ENCODE measurements around the gene SP2. TPM values are rescaled to one million over a fixed set of nuclear protein-coding genes. Genes with fewer than 3 reads are reported as not detected.
"Not testable (repeated sequence)": the region's sequence is repeated elsewhere in the genome, so short reads cannot be mapped to it uniquely, and the experiment has no call there.

Gene SP2
- total RNA-seq, 3 donors from 2014 or later, result 21.7 to 24.2 (median 21.7) TPM

DNA sequence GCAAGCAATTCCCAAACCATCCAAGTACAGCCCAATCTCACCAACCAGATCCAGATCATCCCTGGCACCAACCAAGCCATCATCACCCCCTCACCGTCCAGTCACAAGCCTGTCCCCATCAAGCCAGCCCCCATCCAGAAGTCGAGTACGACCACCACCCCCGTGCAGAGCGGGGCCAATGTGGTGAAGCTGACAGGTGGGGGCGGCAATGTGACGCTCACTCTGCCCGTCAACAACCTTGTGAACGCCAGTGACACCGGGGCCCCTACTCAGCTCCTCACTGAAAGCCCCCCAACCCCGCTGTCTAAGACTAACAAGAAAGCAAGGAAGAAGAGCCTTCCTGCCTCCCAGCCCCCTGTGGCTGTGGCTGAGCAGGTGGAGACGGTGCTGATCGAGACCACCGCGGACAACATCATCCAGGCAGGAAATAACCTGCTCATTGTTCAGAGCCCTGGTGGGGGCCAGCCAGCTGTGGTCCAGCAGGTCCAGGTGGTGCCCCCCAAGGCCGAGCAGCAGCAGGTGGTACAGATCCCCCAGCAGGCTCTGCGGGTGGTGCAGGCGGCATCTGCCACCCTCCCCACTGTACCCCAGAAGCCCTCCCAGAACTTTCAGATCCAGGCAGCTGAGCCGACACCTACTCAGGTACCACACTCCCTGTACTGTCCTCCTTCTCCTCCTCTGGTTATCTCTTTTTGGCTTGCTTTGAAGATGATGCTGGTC is 20.6 kb downstream of the SP2 start:
- no peak for ATAC-seq
- intact Hi-C loops (cut with DNase I, micrococcal nuclease), result no loop called here
- TF ChIP-seq, protein P1, sequence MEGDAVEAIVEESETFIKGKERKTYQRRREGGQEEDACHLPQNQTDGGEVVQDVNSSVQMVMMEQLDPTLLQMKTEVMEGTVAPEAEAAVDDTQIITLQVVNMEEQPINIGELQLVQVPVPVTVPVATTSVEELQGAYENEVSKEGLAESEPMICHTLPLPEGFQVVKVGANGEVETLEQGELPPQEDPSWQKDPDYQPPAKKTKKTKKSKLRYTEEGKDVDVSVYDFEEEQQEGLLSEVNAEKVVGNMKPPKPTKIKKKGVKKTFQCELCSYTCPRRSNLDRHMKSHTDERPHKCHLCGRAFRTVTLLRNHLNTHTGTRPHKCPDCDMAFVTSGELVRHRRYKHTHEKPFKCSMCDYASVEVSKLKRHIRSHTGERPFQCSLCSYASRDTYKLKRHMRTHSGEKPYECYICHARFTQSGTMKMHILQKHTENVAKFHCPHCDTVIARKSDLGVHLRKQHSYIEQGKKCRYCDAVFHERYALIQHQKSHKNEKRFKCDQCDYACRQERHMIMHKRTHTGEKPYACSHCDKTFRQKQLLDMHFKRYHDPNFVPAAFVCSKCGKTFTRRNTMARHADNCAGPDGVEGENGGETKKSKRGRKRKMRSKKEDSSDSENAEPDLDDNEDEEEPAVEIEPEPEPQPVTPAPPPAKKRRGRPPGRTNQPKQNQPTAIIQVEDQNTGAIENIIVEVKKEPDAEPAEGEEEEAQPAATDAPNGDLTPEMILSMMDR (IDR thresholded peaks at IDR 0.05), result no peak

DNA sequence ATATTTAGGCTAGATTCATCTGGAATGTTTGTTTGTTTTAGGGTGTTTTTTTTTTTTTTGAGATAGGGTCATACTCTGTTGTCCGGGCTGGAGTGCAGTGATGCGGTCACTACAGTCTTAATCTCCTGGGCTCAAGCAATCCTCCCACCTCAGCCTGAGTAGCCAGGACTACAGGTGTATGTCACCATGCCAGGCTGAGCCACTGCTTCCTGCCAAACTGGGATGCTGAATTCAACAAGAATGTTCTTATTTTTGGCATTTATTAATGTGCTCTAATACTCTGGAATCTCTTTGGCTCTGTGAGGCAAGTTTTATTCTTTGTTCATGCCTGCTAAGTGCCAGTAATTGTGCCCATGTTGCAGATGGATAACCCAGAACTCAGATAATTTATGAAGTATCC is 21.5 kb downstream of the SP2 start:
- TF ChIP-seq, protein P1 (IDR thresholded peaks at IDR 0.05), result no peak
- ATAC-seq (no peak), DNase-seq (no peak)
- Histone ChIP-seq H3K4me1 (ENCODE audit: low read depth) (no peaks in the 10 kb centered on the region), H3K36me3 (ENCODE audit: low read depth) (no peaks in the 10 kb centered on the region), H3K4me3 (no peak overlapping the region), H3K9me3 (no peaks in the 10 kb centered on the region)
- intact Hi-C loops (cut with DNase I, micrococcal nuclease), result no loop called here

More for the DNA sequence above, 20.6 kb downstream of the SP2 start:
- Histone ChIP-seq H3K9me3 (no peaks in the 10 kb centered on the region), H3K4me1 (ENCODE audit: low read depth) (no peaks in the 10 kb centered on the region), H3K36me3 (ENCODE audit: low read depth) (no peaks in the 10 kb centered on the region), H3K4me3 (no peak overlapping the region)
- no peak for DNase-seq

DNA sequence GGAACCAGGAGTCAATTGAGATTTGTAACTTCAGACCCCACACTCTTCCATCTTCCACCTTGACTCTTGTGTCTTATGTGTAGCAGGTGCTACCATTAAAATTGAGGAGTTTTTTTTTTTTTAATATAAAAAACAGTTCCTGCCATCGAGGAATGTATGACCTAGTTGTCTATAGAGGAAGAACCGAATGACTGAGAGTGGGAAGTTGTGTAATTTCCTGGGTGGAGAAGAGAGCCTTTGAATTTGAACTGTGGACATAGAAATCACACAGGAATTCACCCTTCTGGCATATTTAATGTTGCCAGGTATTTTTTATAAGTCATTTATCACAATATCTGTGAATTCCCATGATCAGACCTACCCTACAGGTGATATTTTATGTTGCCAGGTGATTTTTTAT is 22.0 kb downstream of the SP2 start:
- Histone ChIP-seq H3K36me3 (ENCODE audit: low read depth) (no peaks in the 10 kb centered on the region), H3K9me3 (no peaks in the 10 kb centered on the region), H3K4me1 (ENCODE audit: low read depth) (no peaks in the 10 kb centered on the region), H3K4me3 (no peak overlapping the region)
- ATAC-seq (no peak), DNase-seq (no peak)
- intact Hi-C loops (cut with DNase I, micrococcal nuclease), result no loop called here
- TF ChIP-seq, protein P1 (IDR thresholded peaks at IDR 0.05), result no peak

DNA sequence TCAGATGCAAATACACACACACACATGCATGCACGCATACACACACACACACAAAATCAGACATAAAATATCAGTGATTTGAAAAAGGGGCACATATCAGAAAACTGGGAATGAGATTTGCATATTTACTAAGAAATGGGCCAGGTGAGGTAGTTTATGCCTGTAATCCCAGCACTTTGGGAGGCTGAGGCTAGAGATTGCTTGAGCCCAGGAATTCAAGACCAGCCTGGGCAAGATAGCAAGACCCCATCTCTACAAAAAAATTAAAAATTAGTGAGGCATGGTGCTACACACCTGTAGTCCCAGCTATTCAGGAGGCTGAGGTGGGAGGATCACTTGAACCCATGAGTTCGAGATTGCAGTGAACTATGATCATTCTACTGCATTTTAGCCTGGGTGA is 23.0 kb downstream of the SP2 start:
- H3K4me1 ChIP-seq (ENCODE audit: low read depth), result no peaks in the 10 kb centered on the region
- DNase-seq, result no peak
- no peak overlapping the region for H3K4me3 ChIP-seq
- no peak for ATAC-seq
- no peaks in the 10 kb centered on the region for H3K9me3 ChIP-seq
- TF ChIP-seq, protein P1 (IDR thresholded peaks at IDR 0.05), result no peak
- intact Hi-C loops (cut with DNase I, micrococcal nuclease), result no loop called here
- no peaks in the 10 kb centered on the region for H3K36me3 ChIP-seq (ENCODE audit: low read depth)

DNA sequence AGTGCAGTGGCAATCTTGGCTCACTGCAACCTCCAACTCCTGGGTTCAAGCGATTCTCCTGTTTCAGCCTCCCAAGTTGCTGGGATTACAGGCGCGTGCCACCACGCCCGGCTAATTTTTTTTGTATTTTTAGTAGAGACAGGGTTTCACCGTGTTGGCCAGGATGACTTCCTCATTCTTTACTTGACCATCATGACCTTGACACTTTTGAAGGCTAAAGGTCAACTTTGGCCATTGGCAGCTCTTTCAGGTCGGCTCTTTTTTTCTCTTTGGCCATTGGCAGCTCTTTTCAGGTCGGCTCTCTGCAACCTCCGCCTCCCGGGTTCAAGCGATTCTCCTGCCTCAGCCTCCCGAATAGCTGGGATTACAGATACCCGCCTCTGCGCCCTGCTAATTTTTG is 23.9 kb downstream of the SP2 start:
- H3K9me3 ChIP-seq; DNase-seq; H3K4me1 ChIP-seq (ENCODE audit: low read depth); H3K4me3 ChIP-seq; ATAC-seq; H3K36me3 ChIP-seq (ENCODE audit: low read depth); intact Hi-C loops (cut with DNase I, micrococcal nuclease): not testable (repeated sequence)

DNA sequence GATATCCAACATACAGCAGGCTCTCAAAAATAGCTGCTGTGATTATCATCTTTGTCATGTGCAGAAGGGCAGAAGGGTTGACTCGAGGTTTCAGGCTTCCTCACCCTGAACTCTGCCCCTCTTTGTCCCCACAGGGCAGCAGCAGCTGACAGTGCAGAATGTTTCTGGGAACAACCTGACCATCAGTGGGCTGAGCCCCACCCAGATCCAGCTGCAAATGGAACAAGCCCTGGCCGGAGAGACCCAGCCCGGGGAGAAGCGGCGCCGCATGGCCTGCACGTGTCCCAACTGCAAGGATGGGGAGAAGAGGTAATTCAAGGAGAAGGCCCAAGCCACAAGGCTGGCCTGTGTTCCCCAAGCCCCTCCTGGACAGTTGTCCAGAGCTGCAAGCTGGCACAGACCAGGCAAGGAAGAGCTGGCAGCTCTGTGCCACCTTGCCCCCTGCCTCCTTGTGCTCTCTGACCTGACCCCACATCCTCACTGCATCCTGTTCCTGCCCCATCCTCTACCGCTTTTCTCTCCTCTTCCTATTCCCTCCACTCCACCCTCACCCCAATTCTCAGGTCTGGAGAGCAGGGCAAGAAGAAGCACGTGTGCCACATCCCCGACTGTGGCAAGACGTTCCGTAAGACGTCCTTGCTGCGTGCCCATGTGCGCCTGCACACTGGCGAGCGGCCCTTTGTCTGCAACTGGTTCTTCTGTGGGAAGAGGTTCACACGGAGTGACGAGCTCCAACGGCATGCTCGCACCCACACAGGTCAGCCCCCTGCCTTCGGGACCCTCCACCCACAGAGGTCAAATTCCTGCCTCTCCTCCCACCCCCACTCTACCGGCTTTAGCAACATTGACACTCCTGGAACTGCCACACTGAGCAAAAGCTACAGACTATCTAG is 29.0 kb downstream of the SP2 start:
- H3K4me3 ChIP-seq, result no peak overlapping the region
- TF ChIP-seq, protein P1 (IDR thresholded peaks at IDR 0.05), result no peak
- DNase-seq (no peak), ATAC-seq (no peak)
- no peaks in the 10 kb centered on the region for H3K4me1 ChIP-seq (ENCODE audit: low read depth)
- no peaks in the 10 kb centered on the region for H3K9me3 ChIP-seq
- H3K36me3 ChIP-seq (ENCODE audit: low read depth), result peaks cover 8% of the 10 kb centered on the region
- intact Hi-C loops (cut with DNase I, micrococcal nuclease), result no loop called here

Data from mucosa of descending colon (tissue), 3 donors.